ENCODE results near the gene BCL6. TPM values are rescaled to one million over a fixed set of nuclear protein-coding genes. Genes with fewer than 3 reads are reported as not detected.
"Not testable (repeated sequence)": the region's sequence is repeated elsewhere in the genome, so short reads cannot be mapped to it uniquely, and the experiment has no call there.

BCL6 gene
- polyA plus RNA-seq, 1 donor from 2014 or later: 3.1 TPM

GRCh38 chr3:187698499-187699399 lies 46.5 kb downstream of the BCL6 start:
- H3K27me3 Mint-ChIP-seq: peaks cover 5% of the 10 kb centered on the region
- H3K4me3 Mint-ChIP-seq: no peak overlapping the region
- H3K36me3 Mint-ChIP-seq: peaks cover 2% of the 10 kb centered on the region
- H3K4me1 Mint-ChIP-seq: peaks cover 0 to 2% (median 0%) of the 10 kb centered on the region in 3 donors
- no peaks in the 10 kb centered on the region for H3K9me3 Mint-ChIP-seq
- no peak overlapping the region for H3K27ac Mint-ChIP-seq

GRCh38 chr3:187696021-187696420 lies 49.2 kb downstream of the BCL6 start:
- no peaks in the 10 kb centered on the region for H3K9me3 Mint-ChIP-seq
- H3K27me3 Mint-ChIP-seq: peaks cover 7% of the 10 kb centered on the region
- peaks cover 2% of the 10 kb centered on the region for H3K36me3 Mint-ChIP-seq
- H3K4me3 Mint-ChIP-seq: no peak overlapping the region
- H3K4me1 Mint-ChIP-seq: peaks cover 0 to 2% (median 0%) of the 10 kb centered on the region in 3 donors
- no peak overlapping the region for H3K27ac Mint-ChIP-seq

- Mint-ChIP-seq H3K36me3 (peaks cover 2% of the 10 kb centered on the region), H3K9me3 (no peaks in the 10 kb centered on the region), H3K4me3 (no peak overlapping the region), H3K27ac (no peak overlapping the region), H3K4me1 (peaks cover 0 to 2% (median 0%) of the 10 kb centered on the region in 3 donors), H3K27me3 (peaks cover 7% of the 10 kb centered on the region)
Observed at GRCh38 chr3:187695449-187695848, 49.8 kb downstream of the BCL6 start.

GRCh38 chr3:187694801-187695200 lies 50.5 kb downstream of the BCL6 start:
- Mint-ChIP-seq H3K36me3 (peaks cover 2% of the 10 kb centered on the region), H3K27me3 (peaks cover 9% of the 10 kb centered on the region), H3K27ac (no peak overlapping the region), H3K4me1 (peaks cover 0 to 2% (median 0%) of the 10 kb centered on the region in 3 donors), H3K4me3 (no peak overlapping the region), H3K9me3 (no peaks in the 10 kb centered on the region)

- Mint-ChIP-seq H3K27me3 (peaks cover 11% of the 10 kb centered on the region), H3K9me3 (no peaks in the 10 kb centered on the region), H3K4me3 (no peak overlapping the region), H3K36me3 (peaks cover 2% of the 10 kb centered on the region), H3K4me1 (peaks cover 0 to 2% (median 0%) of the 10 kb centered on the region in 3 donors), H3K27ac (no peak overlapping the region)
Observed at GRCh38 chr3:187693431-187693830, 51.8 kb downstream of the BCL6 start.

- peaks cover 1 to 11% (median 2%) of the 10 kb centered on the region in 3 donors for H3K9me3 Mint-ChIP-seq
- H3K27me3 Mint-ChIP-seq: peaks cover 10% of the 10 kb centered on the region
- no peaks in the 10 kb centered on the region for H3K36me3 Mint-ChIP-seq
- H3K4me1 Mint-ChIP-seq: no peaks in the 10 kb centered on the region
- H3K27ac Mint-ChIP-seq: no peak overlapping the region
- no peak overlapping the region for H3K4me3 Mint-ChIP-seq
Observed at GRCh38 chr3:187689984-187690383, 55.3 kb downstream of the BCL6 start.

- no peaks in the 10 kb centered on the region for H3K4me1 Mint-ChIP-seq
Observed at GRCh38 chr3:187686621-187687273, 58.5 kb downstream of the BCL6 start.

GRCh38 chr3:187685948-187686347 lies 59.3 kb downstream of the BCL6 start:
- Mint-ChIP-seq H3K4me1 (no peaks in the 10 kb centered on the region), H3K4me3 (no peak overlapping the region), H3K36me3 (no peaks in the 10 kb centered on the region), H3K27me3 (peaks cover 7% of the 10 kb centered on the region), H3K9me3 (peaks cover 1 to 11% (median 2%) of the 10 kb centered on the region in 3 donors), H3K27ac (no peak overlapping the region)

More at GRCh38 chr3:187686621-187687273, 58.5 kb downstream of the BCL6 start:
- peaks cover 1 to 11% (median 2%) of the 10 kb centered on the region in 3 donors for H3K9me3 Mint-ChIP-seq
- no peak overlapping the region for H3K27ac Mint-ChIP-seq
- no peak overlapping the region for H3K4me3 Mint-ChIP-seq
- no peaks in the 10 kb centered on the region for H3K36me3 Mint-ChIP-seq
- peaks cover 7% of the 10 kb centered on the region for H3K27me3 Mint-ChIP-seq

- no peaks in the 10 kb centered on the region for H3K36me3 Mint-ChIP-seq
- H3K27me3 Mint-ChIP-seq: peaks cover 10% of the 10 kb centered on the region
- H3K4me1 Mint-ChIP-seq: no peaks in the 10 kb centered on the region
- no peak overlapping the region for H3K27ac Mint-ChIP-seq
- peaks cover 1 to 11% (median 2%) of the 10 kb centered on the region in 3 donors for H3K9me3 Mint-ChIP-seq
- no peak overlapping the region for H3K4me3 Mint-ChIP-seq
Observed at GRCh38 chr3:187684880-187685279, 60.4 kb downstream of the BCL6 start.

GRCh38 chr3:187684444-187684843 lies 60.8 kb downstream of the BCL6 start:
- Mint-ChIP-seq H3K36me3 (no peaks in the 10 kb centered on the region), H3K4me3 (no peak overlapping the region), H3K4me1 (peaks cover 0 to 2% (median 0%) of the 10 kb centered on the region in 3 donors), H3K27ac (no peak overlapping the region), H3K27me3 (peaks cover 11% of the 10 kb centered on the region), H3K9me3 (peaks cover 1 to 11% (median 2%) of the 10 kb centered on the region in 3 donors)

- not testable (repeated sequence) for H3K27me3 Mint-ChIP-seq, H3K36me3 Mint-ChIP-seq, H3K4me1 Mint-ChIP-seq, H3K4me3 Mint-ChIP-seq, H3K27ac Mint-ChIP-seq
- H3K9me3 Mint-ChIP-seq: peaks cover 1 to 11% (median 2%) of the 10 kb centered on the region in 3 donors
Observed at GRCh38 chr3:187681756-187682155, 63.5 kb downstream of the BCL6 start.

GRCh38 chr3:187679638-187680396 lies 65.5 kb downstream of the BCL6 start:
- H3K36me3 Mint-ChIP-seq: no peaks in the 10 kb centered on the region
- H3K27ac Mint-ChIP-seq: no peak overlapping the region

GRCh38 chr3:187678726-187679268 lies 66.5 kb downstream of the BCL6 start:
- Mint-ChIP-seq H3K27me3 (peaks cover 21% of the 10 kb centered on the region), H3K9me3 (no peaks in the 10 kb centered on the region), H3K4me1 (peaks cover 0 to 5% (median 0%) of the 10 kb centered on the region in 3 donors), H3K4me3 (no peak overlapping the region), H3K27ac (no peak overlapping the region), H3K36me3 (no peaks in the 10 kb centered on the region)

More at GRCh38 chr3:187679638-187680396, 65.5 kb downstream of the BCL6 start:
- Mint-ChIP-seq H3K4me1 (peaks cover 0 to 5% (median 0%) of the 10 kb centered on the region in 3 donors), H3K9me3 (no peaks in the 10 kb centered on the region), H3K27me3 (peaks cover 14% of the 10 kb centered on the region), H3K4me3 (no peak overlapping the region)

- H3K4me1 Mint-ChIP-seq: peaks cover 0 to 5% (median 0%) of the 10 kb centered on the region in 3 donors
- no peak overlapping the region for H3K4me3 Mint-ChIP-seq
- H3K27ac Mint-ChIP-seq: no peak overlapping the region
- peaks cover 22% of the 10 kb centered on the region for H3K27me3 Mint-ChIP-seq
- no peaks in the 10 kb centered on the region for H3K9me3 Mint-ChIP-seq
- no peaks in the 10 kb centered on the region for H3K36me3 Mint-ChIP-seq
Observed at GRCh38 chr3:187677604-187678003, 67.7 kb downstream of the BCL6 start.
